Lower leg skin (tissue), 3 donors: ENCODE data around the gene EMP2.
"Not testable (repeated sequence)": the region's sequence is repeated elsewhere in the genome, so short reads cannot be mapped to it uniquely, and the experiment has no call there.

Experiments
- POLR2A ChIP-seq, 2 donors: fragments of 450-650 bp; IDR thresholded peaks; one replicate each; pipeline ENCODE4 v1.6.1; 2016 to 2017; ENCODE audit warnings: antibody characterized with exemption in 2 of 2, mild to moderate bottlenecking in 1 of 2, moderate library complexity in 1 of 2
- TF ChIP-seq, protein P1 (sequence below), 3 donors: fragments of 450-650 bp; IDR thresholded peaks; one replicate each; pipeline ENCODE4 v1.5.1; 2016; ENCODE audit warnings: antibody characterized with exemption in 3 of 3, mild to moderate bottlenecking in 3 of 3, moderate library complexity in 2 of 3

DNA sequence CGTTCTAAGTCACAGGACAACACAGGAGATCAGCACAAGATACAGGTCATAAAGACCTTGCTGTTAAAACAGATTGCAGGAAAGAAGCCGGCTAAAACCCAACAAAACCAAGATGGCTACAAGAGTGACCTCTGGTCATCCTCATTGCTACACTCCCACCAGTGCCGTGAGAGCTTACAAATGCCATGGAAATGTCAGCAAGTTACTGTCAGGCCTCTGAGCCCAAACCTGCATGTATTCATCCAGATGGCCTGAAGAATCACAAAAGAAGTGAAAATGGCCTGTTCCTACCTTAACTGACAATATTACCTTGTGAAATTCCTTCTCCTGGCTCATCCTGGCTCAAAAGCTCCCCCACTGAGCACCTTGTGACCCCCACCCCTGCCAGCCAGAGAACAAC lies 75.1 kb downstream of the EMP2 start:
- TF ChIP-seq, protein P1, sequence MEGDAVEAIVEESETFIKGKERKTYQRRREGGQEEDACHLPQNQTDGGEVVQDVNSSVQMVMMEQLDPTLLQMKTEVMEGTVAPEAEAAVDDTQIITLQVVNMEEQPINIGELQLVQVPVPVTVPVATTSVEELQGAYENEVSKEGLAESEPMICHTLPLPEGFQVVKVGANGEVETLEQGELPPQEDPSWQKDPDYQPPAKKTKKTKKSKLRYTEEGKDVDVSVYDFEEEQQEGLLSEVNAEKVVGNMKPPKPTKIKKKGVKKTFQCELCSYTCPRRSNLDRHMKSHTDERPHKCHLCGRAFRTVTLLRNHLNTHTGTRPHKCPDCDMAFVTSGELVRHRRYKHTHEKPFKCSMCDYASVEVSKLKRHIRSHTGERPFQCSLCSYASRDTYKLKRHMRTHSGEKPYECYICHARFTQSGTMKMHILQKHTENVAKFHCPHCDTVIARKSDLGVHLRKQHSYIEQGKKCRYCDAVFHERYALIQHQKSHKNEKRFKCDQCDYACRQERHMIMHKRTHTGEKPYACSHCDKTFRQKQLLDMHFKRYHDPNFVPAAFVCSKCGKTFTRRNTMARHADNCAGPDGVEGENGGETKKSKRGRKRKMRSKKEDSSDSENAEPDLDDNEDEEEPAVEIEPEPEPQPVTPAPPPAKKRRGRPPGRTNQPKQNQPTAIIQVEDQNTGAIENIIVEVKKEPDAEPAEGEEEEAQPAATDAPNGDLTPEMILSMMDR (IDR thresholded peaks at IDR 0.05), result not testable (repeated sequence)
- not testable (repeated sequence) for TF ChIP-seq POLR2A (IDR thresholded peaks at IDR 0.05)
